HL-60 (cell line): Measurements from ENCODE around the gene PRPH.

Experiments used
- CTCF ChIP-seq: IDR thresholded peaks from one replicate; pipeline ENCODE4 v1.5.1; 2011; ENCODE audit warnings: low read length, control low read depth, inconsistent platforms; ENCODE audit not compliant: insufficient read depth
- POLR2AphosphoS5 ChIP-seq: IDR thresholded peaks from 2 replicates; pipeline ENCODE4 v1.6.1; 2012; ENCODE audit warnings: low read depth
- REST ChIP-seq: IDR thresholded peaks from 2 replicates; pipeline ENCODE4 v1.6.1; 2012; ENCODE audit warnings: low read depth; ENCODE audit not compliant: insufficient replicate concordance

- TF ChIP-seq CTCF (no peak), REST (no peak), POLR2AphosphoS5 (no peak)
Measured at GRCh38 chr12:49260571-49261363, 34.2 kb upstream of the PRPH start.
